ENCODE results near the gene ICOS. TPM values are rescaled to one million over a fixed set of nuclear protein-coding genes. Genes with fewer than 3 reads are reported as not detected.

The ICOS gene
- total and polyA plus RNA-seq, 2 of the 8 experiments (the other 6 are each of a cell fraction or from before 2014, with no cell fraction given): not detected

DNA sequence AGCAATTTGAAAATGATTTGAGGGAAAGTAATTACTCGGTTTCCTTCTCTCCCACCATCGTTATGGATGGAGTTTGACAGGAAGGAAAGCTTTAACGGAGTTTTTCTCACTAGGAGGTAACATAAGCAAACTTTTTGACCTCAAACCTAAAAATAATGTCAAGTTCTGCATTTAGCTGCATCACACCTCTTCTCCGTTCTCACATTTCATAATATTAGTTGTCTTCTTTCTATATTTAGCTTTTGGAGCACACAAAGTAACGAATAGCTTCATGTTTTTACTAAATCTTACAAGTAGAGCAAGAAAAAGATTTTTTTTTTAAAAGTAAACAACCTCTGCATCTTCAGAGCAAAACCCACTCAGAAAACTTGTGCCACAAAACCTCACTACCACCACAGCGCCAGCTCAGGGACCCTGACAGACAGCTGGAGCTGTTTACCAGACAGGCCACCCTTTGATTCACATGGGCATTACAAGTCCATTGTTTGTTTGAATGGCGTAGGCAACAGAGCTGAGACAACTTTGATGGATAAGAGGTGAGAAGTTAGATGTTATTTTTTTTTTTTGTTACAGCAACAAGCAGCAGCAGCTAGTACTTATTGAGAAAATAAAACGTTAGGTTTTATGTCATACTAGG is 21.9 kb upstream of the ICOS start:
- Histone ChIP-seq H3K27ac (ENCODE audit: low read depth, low read length) (no peak overlapping the region), H4K91ac (replicated peaks; ENCODE audit: insufficient read length, low read length) (no peak overlapping the region), H4K5ac (ENCODE audit: insufficient read length, low read depth, low read length) (no peak overlapping the region), H3K9ac (replicated peaks in 1 of 4; ENCODE audit: extremely low read depth in 1 of 4, low read depth in 3 of 4, low read length in 3 of 4) (no peak overlapping the region), H2BK120ac (replicated peaks; ENCODE audit: low read depth, low read length) (no peak overlapping the region), H3K23me2 (ENCODE audit: low read depth, low read length) (no peaks in the 10 kb centered on the region), H2BK20ac (ENCODE audit: low read length) (no peak overlapping the region), H3K4me2 (ENCODE audit: insufficient read depth in 1 of 2, low read depth in 2 of 2, low read length in 2 of 2) (no peak overlapping the region), H3K4me1 (replicated peaks in 1 of 4; ENCODE audit: control insufficient read depth in 3 of 4, insufficient read depth in 4 of 4, low read length in 3 of 4) (peaks cover 0 to 3% (median 2%) of the 10 kb centered on the region in 4 experiments; a peak in 3 of 7 replicates), H3K9me3 (ENCODE audit: insufficient read depth in 2 of 2, low read depth in 1 of 2, low read length in 1 of 2) (no peaks in the 10 kb centered on the region), H3K4me3 (ENCODE audit: extremely low read depth in 1 of 4, insufficient read depth in 2 of 4, low read depth in 3 of 4, low read length in 4 of 4) (no peak overlapping the region), H3K4ac (replicated peaks; ENCODE audit: insufficient read length, low read depth, low read length) (no peak overlapping the region), H3K23ac (ENCODE audit: insufficient read length) (no peak overlapping the region), H3K27me3 (replicated peaks in 1 of 4; ENCODE audit: control insufficient read depth in 3 of 4, extremely low read depth in 1 of 4, insufficient read depth in 3 of 4, low read length in 3 of 4) (no peaks in the 10 kb centered on the region), H3K36me3 (ENCODE audit: control insufficient read depth in 2 of 4, insufficient read depth in 4 of 4, low read length in 3 of 4) (no peaks in the 10 kb centered on the region), H2BK5ac (ENCODE audit: low read depth, low read length) (no peak overlapping the region), H4K20me1 (replicated peaks in 1 of 2; ENCODE audit: control insufficient read depth in 1 of 2, insufficient read depth in 2 of 2, low read length in 2 of 2) (no peaks in the 10 kb centered on the region), H4K8ac (ENCODE audit: extremely low read depth, insufficient read depth, low read length) (no peak overlapping the region), H2BK15ac (ENCODE audit: low read length) (no peak overlapping the region), H3K56ac (replicated peaks; ENCODE audit: insufficient read length, low read depth, low read length) (no peak overlapping the region), H3K79me2 (ENCODE audit: control insufficient read depth in 1 of 2, insufficient read depth in 2 of 2, low read length in 2 of 2) (no peaks in the 10 kb centered on the region), H3K18ac (ENCODE audit: extremely low read depth, low read length) (no peak overlapping the region), H3K79me1 (ENCODE audit: low read depth, low read length) (no peaks in the 10 kb centered on the region), H3K14ac (ENCODE audit: insufficient read length) (no peak overlapping the region), H2AFZ (ENCODE audit: low read length) (no peak overlapping the region), H2BK12ac (ENCODE audit: low read depth, low read length) (no peak overlapping the region), H2AK5ac (ENCODE audit: low read depth, low read length) (no peak overlapping the region)
- ChIA-PET POLR2A (ENCODE audit: partially characterized antibody) (no interaction called here), CTCF (ENCODE audit: partially characterized antibody) (interaction anchor here (0.7 to 1.1 kb wide), 5 partner anchors 11 to 430 kb away, joined by 3 read pairs; no protein-coding TSS in a partner anchor)
- FAIRE-seq (no peak), DNase-seq (ENCODE audit: low read depth in 1 of 2, low spot score in 2 of 2) (no peak)
- TF ChIP-seq CBX5 (IDR thresholded peaks at IDR 0.05; ENCODE audit: low read depth, low read length): no peak
- TF ChIP-seq NANOG (IDR thresholded peaks at IDR 0.05; ENCODE audit: insufficient read depth, low read depth, low read length, poor library complexity, severe bottlenecking): no peak
- WGBS, 2 experiments (ENCODE audit: extremely low coverage in 1 of 2, insufficient coverage in 1 of 2, insufficient read length in 1 of 2, insufficient replicate concordance in 2 of 2, low coverage in 1 of 2, low lambda C conversion rate in 2 of 2, missing lambda C conversion rate in 1 of 2): 86% methylated on average over 8 of the region's 8 CpGs; no CpG with 5 or more reads in 1 of the 2 experiments

Data from H1 (cell line).